ENCODE data around the gene GTPBP3.

GTPBP3 gene

GRCh38 chr19:17303940-17304267, 33.4 kb upstream of the GTPBP3 start:
- CTCF ChIA-PET: interaction anchor here (0.8 to 5.7 kb wide), 7 partner anchors 9 to 214 kb away, joined by 3 to 69 read pairs (median 4); partner anchors contain the start of gene USHBP1
- POLR2A ChIA-PET: interaction anchor here (1.2 kb wide), 1 partner anchor 13 kb away, joined by 3 read pairs; no protein-coding TSS in a partner anchor
- no peak overlapping the region for H3K4me3 ChIP-seq (ENCODE audit: low read depth, low read length)
- no peak for TF ChIP-seq CTCF (IDR thresholded peaks at IDR 0.05; ENCODE audit: insufficient read depth, low read length, missing control alignments)
- no peak for DNase-seq (ENCODE audit: low read depth, low spot score)

- peak overlapping the region; percentile 75 for H3K4me3 ChIP-seq (ENCODE audit: low read depth, low read length)
- POLR2A ChIA-PET: interaction anchor here (0.6 kb wide), 1 partner anchor 77 kb away, joined by 3 read pairs; no protein-coding TSS in a partner anchor
- DNase-seq (ENCODE audit: low read depth, low spot score): no peak
- CTCF ChIA-PET: interaction anchor here (0.5 to 5.7 kb wide), 16 partner anchors 7 to 554 kb away, joined by 3 to 69 read pairs (median 4); partner anchors contain the start of genes ANKLE1, ANO8 and USHBP1
- no peak for TF ChIP-seq CTCF (IDR thresholded peaks at IDR 0.05; ENCODE audit: insufficient read depth, low read length, missing control alignments)
Observed at GRCh38 chr19:17304386-17305215, 32.8 kb upstream of the GTPBP3 start.

- peak overlapping the region; percentile 75 for H3K4me3 ChIP-seq (ENCODE audit: low read depth, low read length)
- TF ChIP-seq CTCF (IDR thresholded peaks at IDR 0.05; ENCODE audit: insufficient read depth, low read length, missing control alignments): no peak
- CTCF ChIA-PET: interaction anchor here (0.5 to 5.7 kb wide), 11 partner anchors 8 to 554 kb away, joined by 3 to 69 read pairs (median 4); partner anchors contain the start of genes ANKLE1 and ANO8
- no peak for DNase-seq (ENCODE audit: low read depth, low spot score)
- POLR2A ChIA-PET: interaction anchor here (0.6 kb wide), 1 partner anchor 78 kb away, joined by 3 read pairs; no protein-coding TSS in a partner anchor
Observed at GRCh38 chr19:17305216-17305516, 32.2 kb upstream of the GTPBP3 start.

- peak within 1 kb of the TSS; percentile 75 for H3K4me3 ChIP-seq (ENCODE audit: low read depth, low read length)
- ChIA-PET POLR2A (interaction anchor here (0.5 to 0.6 kb wide), 2 partner anchors 78 to 444 kb away, joined by 3 read pairs; no protein-coding TSS in a partner anchor), CTCF (interaction anchor here (0.8 to 5.7 kb wide), 13 partner anchors 8 to 237 kb away, joined by 3 to 69 read pairs (median 4); partner anchors contain the start of genes ANKLE1 and ANO8)
- DNase-seq (ENCODE audit: low read depth, low spot score): peak; percentile 94
- TF ChIP-seq CTCF (IDR thresholded peaks at IDR 0.05; ENCODE audit: insufficient read depth, low read length, missing control alignments): peak; percentile 89
Observed at GRCh38 chr19:17305517-17306284, 31.7 kb upstream of the GTPBP3 start, which contains the start of gene MRPL34. MRPL34 (plus strand) TSS chr19:17305872; CDS start chr19:17305893, 21 bp downstream.

GRCh38 chr19:17306285-17306714, 31.1 kb upstream of the GTPBP3 start:
- no peak for TF ChIP-seq CTCF (IDR thresholded peaks at IDR 0.05; ENCODE audit: insufficient read depth, low read length, missing control alignments)
- ChIA-PET POLR2A (interaction anchor here (0.5 to 0.7 kb wide), 3 partner anchors 11 to 444 kb away, joined by 3 to 4 read pairs (median 3); no protein-coding TSS in a partner anchor), CTCF (interaction anchor here (0.6 to 5.7 kb wide), 5 partner anchors 10 to 113 kb away, joined by 3 to 69 read pairs (median 4); partner anchors contain the start of gene MVB12A)
- DNase-seq (ENCODE audit: low read depth, low spot score): no peak
- peak overlapping the region; percentile 75 for H3K4me3 ChIP-seq (ENCODE audit: low read depth, low read length)
